Skeletal muscle satellite cell (primary cell): Measurements from ENCODE around the gene TRIM47.
A peak's percentile ranks its signal among the peaks of the same experiment; 100 is the strongest.
"Not testable (repeated sequence)": the region's sequence is repeated elsewhere in the genome, so short reads cannot be mapped to it uniquely, and the experiment has no call there.

ENCODE experiments used
- H3K27me3 ChIP-seq: 2 replicates; pipeline ENCODE4 v1.7.0; 2013; ENCODE audit warnings: low read length; ENCODE audit not compliant: control insufficient read depth, insufficient read depth
- H3K36me3 ChIP-seq: 2 replicates; pipeline ENCODE4 v1.7.0; 2013; ENCODE audit warnings: mild to moderate bottlenecking, control low read depth, low read length; ENCODE audit not compliant: insufficient read depth
- H3K4me1 ChIP-seq: 2 replicates; pipeline ENCODE4 v1.7.0; 2013; ENCODE audit warnings: low read length; ENCODE audit not compliant: control insufficient read depth, insufficient read depth
- H3K4me2 ChIP-seq: 2 replicates; pipeline ENCODE4 v1.7.0; 2013; ENCODE audit warnings: mild to moderate bottlenecking, low read length
- H3K4me3 ChIP-seq: 2 replicates; pipeline ENCODE4 v1.7.0; 2013; ENCODE audit warnings: low read length
- H3K9ac ChIP-seq: 2 replicates; pipeline ENCODE4 v1.7.0; 2013; ENCODE audit warnings: mild to moderate bottlenecking, low read depth, low read length, moderate library complexity
- H3K9me3 ChIP-seq: replicated peaks from 2 replicates; pipeline ENCODE4 v1.7.0; 2013; ENCODE audit warnings: mild to moderate bottlenecking, control low read depth, low read length

TRIM47 gene

DNA sequence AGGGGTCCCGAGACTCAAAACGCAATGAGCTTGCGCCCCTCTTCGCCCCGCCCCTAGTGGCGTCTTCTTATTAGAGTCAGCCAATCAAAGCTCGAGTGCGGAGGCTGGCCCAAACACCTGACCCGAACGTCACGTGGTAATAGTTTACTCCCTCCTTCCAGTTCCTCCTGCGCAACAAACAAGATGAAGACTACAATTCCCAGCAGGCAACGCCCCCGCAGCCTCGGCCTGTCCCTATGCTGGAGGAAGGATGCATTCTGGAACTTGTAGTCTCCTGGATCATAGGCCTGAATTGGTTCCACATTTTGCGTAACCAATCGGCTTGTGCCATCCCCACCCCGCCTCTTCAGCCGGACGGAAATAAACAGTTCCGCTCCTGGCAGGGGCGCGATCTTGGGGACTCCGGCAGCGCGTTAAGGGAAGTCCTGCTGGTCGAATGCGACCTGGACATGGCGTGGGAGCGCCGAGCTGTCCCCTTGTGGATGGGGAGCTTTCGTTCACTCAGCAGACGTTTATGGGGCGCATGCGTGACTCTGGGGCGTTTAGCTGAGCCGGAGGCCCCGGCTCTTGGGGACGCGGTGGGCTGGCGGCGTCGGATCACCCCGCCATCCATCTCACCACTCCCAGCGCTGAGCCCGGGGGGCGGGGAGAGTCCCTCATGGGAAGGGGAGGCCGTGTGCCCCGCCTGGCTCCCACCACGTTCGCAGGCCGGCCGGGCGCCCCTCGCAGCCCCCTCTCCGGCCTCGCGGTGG, 22.9 kb downstream of the TRIM47 start, which contains the start of gene WBP2:
TSS of gene WBP2 (minus strand) at position 26 of the 752 bp plus-strand sequence. CDS start 38 bp downstream, outside the sequence.
- peaks cover 41% of the 10 kb centered on the region for H3K4me1 ChIP-seq
- no peaks in the 10 kb centered on the region for H3K36me3 ChIP-seq
- peak within 1 kb of the TSS; percentile 97 for H3K4me2 ChIP-seq
- H3K9me3 ChIP-seq = no peaks in the 10 kb centered on the region
- peak within 1 kb of the TSS; percentile 91 for H3K9ac ChIP-seq
- H3K27me3 ChIP-seq = no peaks in the 10 kb centered on the region
- H3K4me3 ChIP-seq = peak within 1 kb of the TSS; percentile 88

DNA sequence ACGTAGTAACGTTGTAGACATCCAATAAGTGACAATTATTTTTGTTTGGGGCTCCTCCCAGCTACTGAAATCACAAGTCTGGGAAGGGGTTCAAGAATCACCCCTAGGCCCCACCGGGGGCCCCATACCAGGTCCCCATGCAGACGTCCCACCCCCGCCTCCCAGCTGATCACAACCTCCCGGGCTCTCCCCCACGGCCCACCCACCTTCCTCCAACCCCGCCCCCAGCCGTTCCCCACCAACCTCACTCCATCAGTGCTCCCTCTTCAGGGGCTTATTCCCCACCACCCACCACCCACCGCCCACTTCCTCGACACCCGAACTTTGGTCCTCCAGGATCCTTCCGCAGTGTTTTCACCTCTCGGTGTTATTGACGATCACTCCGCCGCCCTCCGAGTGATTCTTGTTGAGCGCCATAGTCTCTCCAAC, 23.5 kb downstream of the TRIM47 start:
- peak overlapping the region; percentile 75 for H3K9ac ChIP-seq
- H3K9me3 ChIP-seq = no peaks in the 10 kb centered on the region
- peak overlapping the region; percentile 71 for H3K4me3 ChIP-seq
- H3K27me3 ChIP-seq = no peaks in the 10 kb centered on the region
- peaks cover 43% of the 10 kb centered on the region for H3K4me1 ChIP-seq
- peaks cover under 1% of the 10 kb centered on the region for H3K36me3 ChIP-seq
- H3K4me2 ChIP-seq = peak overlapping the region; percentile 87

DNA sequence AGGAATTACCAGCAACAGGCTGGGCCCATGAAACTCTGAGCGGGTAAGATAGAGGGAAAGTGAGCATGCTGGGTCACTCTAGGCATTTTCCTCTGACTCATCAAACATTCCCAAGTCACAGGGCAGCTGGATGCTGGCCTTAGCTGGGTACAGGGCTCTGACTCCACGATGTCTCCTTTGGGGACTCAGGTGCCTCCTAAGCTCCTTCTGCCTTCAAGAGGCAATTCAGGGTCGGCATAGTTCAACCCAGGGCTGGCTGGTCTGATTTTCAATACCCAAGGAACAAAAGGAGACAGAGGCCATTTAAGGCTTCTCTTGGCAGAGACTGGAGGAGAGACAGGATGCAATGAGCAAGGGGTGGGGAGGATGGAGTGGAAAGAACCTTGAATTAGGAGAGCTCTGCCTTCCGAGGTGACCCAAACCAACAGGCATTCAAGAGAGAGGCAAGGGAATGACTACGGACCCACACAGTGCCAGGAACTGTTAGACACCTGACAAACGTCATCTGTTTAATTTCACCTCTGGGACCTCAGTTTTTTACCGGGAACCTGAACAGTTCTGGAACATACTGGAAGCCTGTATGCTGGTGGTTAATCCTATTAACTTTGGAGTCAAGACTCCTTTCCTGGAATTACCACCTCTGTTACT, 24.2 kb downstream of the TRIM47 start:
- no peaks in the 10 kb centered on the region for H3K27me3 ChIP-seq
- H3K4me3 ChIP-seq = peak overlapping the region; percentile 71
- peaks cover 7% of the 10 kb centered on the region for H3K36me3 ChIP-seq
- H3K9me3 ChIP-seq = no peaks in the 10 kb centered on the region
- H3K4me1 ChIP-seq = peaks cover 48% of the 10 kb centered on the region
- H3K4me2 ChIP-seq = peak overlapping the region; percentile 87
- H3K9ac ChIP-seq = peak overlapping the region; percentile 75

DNA sequence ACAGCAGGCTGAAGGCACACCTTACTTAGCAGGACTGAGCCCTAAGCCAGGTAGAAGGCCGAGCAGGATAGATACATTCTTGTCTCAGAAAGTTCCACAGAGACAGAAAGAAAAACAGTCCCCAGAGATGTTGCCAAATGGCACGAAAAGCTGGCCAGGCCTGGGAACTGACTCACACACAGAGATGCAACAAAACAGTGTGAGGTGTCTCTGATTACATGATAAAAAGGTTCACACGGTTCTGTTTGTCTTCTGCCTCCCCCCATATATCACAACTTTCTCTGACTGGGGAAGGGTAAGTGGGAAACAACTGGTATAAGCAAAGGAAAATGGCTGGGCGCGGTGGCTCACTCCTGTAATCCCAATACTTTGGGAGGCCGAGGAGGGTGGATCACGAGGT, 24.9 kb downstream of the TRIM47 start:
- no peaks in the 10 kb centered on the region for H3K27me3 ChIP-seq
- peaks cover 15% of the 10 kb centered on the region for H3K36me3 ChIP-seq
- H3K4me1 ChIP-seq = peaks cover 53% of the 10 kb centered on the region
- H3K4me2 ChIP-seq = peak overlapping the region; percentile 71
- no peaks in the 10 kb centered on the region for H3K9me3 ChIP-seq
- no peak overlapping the region for H3K4me3 ChIP-seq
- peak overlapping the region; percentile 47 for H3K9ac ChIP-seq

DNA sequence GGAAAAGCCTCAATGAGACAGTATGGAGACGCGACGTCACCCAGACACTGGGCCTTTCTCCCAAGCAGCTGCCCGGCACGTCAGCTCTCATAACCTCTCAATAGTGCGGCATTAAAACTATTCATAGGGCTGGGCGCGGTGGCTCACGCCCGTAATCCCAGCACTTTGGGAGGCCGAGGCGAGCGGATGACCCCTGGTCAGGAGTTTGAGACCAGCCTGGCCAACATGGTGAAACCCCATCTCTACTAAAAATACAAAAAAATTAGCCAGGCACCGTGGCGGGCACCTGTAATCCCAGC, 26.7 kb downstream of the TRIM47 start:
- peaks cover 53% of the 10 kb centered on the region for H3K4me1 ChIP-seq
- peaks cover 33% of the 10 kb centered on the region for H3K36me3 ChIP-seq

DNA sequence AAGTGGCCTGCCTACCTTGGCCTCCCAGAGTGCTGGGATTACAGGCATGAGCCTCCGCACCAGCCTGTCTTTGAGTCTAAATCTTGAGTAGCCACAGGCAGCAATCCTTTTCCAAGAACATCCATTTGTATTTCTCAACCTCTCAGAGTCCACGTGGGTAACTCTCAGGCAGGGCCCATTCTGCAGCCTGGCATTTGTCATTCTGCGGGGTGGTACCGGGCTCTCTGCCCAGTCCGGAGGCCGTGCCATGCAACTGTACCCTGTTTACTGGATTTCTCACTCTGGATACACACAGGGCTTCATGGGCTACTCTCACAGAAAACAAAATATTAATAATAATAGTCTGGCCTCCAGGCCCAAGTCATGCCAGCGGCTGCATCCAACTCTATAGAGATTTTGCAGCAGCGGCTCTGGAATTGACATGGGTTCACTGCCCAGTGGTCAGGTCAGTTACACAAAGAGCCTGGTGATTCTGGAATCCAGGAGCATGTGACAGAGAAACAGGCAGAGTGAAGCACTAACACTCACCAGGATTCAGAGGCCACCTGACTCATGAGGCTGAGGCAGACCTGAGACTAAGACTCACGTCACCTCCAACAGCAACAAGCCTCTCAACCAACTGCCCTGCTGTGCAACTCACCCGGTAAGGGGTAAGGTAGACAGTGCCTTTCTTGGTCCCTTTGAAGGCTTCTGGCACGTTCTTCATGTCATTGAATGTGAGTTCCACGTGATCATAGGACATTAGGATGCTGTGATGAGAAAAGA, 27.3 kb downstream of the TRIM47 start:
- Histone ChIP-seq H3K4me3 (no peak overlapping the region), H3K4me1 (peaks cover 49% of the 10 kb centered on the region), H3K9ac (peak overlapping the region; percentile 25), H3K4me2 (peak overlapping the region; percentile 17), H3K36me3 (peaks cover 36% of the 10 kb centered on the region), H3K27me3 (no peaks in the 10 kb centered on the region), H3K9me3 (no peaks in the 10 kb centered on the region)

More for the DNA sequence above, 26.7 kb downstream of the TRIM47 start:
- H3K4me3 ChIP-seq, H3K9me3 ChIP-seq, H3K27me3 ChIP-seq: not testable (repeated sequence)
- Histone ChIP-seq H3K4me2 (peak overlapping the region; percentile 17), H3K9ac (peak overlapping the region; percentile 25)

DNA sequence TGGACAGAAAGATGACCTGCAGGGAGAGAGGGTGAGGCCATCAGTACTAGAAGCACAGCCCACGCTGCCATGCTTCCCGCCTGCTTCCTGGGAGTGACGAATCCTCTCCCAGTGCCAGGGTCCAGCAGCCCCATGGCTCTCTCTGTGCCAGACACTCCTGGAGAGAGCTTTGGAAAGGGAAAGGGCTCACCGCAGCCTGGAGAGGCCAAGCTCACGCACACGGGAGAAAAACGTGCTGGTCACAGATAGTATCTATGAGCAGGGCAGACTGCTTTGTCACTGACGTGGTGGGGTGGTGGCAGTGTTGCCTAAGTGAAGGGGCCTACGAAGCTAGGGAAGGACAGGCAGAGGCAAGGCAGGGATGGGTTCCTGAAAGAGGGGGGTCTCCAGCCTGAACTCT, 28.7 kb downstream of the TRIM47 start:
- no peak overlapping the region for H3K9ac ChIP-seq
- H3K4me1 ChIP-seq = peaks cover 61% of the 10 kb centered on the region
- H3K4me3 ChIP-seq = no peak overlapping the region
- no peak overlapping the region for H3K4me2 ChIP-seq
- H3K36me3 ChIP-seq = peaks cover 39% of the 10 kb centered on the region
- no peaks in the 10 kb centered on the region for H3K9me3 ChIP-seq
- H3K27me3 ChIP-seq = no peaks in the 10 kb centered on the region

DNA sequence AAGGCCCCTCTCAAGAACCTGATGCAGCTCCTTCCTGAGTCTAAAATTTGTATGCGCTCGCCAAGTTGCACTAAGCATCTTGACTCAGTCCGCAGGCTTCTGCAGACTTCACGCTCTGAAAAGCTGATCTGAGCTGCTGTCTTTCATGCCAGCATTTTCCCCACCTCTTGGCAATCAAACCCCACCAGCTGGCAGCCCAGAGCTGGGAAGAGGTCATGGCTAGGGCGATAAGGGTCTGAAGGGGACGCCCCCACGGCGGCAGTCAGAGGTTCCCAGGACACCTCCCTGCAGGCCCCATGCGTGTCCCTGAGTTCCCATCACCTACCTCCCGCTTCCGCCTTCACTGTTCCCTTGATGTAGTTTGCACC, 29.1 kb downstream of the TRIM47 start:
- peaks cover 57% of the 10 kb centered on the region for H3K4me1 ChIP-seq
- H3K4me2 ChIP-seq = no peak overlapping the region
- H3K9me3 ChIP-seq = no peaks in the 10 kb centered on the region
- no peaks in the 10 kb centered on the region for H3K27me3 ChIP-seq
- peaks cover 39% of the 10 kb centered on the region for H3K36me3 ChIP-seq
- H3K4me3 ChIP-seq = no peak overlapping the region
- no peak overlapping the region for H3K9ac ChIP-seq

DNA sequence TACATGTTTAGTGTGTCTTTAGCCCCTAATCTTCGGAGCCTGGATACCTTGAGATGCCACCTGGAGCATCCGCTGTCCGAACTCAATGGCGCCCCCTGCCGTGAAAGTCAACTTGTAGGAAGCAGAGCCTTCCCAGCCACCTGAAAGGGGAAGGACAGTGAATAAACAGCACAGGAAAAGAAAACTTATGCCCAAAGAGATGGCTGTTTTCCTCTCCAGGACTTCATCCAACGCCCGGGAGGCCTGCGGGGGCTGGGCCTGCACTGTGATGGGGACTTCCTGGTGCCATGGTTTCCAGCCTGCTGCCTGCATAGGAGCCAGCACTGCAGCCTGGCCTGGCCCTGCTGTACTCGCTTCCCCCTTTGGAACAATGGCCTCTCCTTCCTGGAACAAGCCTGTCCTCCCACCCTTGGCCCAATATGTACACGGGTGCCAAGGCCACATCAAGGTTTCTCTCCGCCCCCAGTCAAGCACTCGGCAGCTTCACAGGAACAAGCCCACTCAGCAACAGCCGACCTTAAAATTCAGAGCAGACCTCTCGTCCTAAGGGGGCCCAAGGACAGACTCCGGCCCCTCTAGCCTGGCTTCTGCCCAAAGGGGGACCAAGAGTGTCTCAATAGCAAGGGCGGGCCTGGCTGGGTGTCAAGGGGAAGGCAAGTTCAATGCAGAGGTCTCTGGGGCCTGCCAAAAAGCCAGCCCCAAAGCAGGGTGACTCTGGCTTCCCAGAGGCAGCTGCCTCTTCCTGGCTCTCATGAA, 29.7 kb downstream of the TRIM47 start:
- no peak overlapping the region for H3K4me2 ChIP-seq
- H3K4me1 ChIP-seq = peaks cover 52% of the 10 kb centered on the region
- peaks cover 39% of the 10 kb centered on the region for H3K36me3 ChIP-seq
- no peaks in the 10 kb centered on the region for H3K27me3 ChIP-seq
- no peak overlapping the region for H3K4me3 ChIP-seq
- H3K9me3 ChIP-seq = no peaks in the 10 kb centered on the region
- no peak overlapping the region for H3K9ac ChIP-seq

DNA sequence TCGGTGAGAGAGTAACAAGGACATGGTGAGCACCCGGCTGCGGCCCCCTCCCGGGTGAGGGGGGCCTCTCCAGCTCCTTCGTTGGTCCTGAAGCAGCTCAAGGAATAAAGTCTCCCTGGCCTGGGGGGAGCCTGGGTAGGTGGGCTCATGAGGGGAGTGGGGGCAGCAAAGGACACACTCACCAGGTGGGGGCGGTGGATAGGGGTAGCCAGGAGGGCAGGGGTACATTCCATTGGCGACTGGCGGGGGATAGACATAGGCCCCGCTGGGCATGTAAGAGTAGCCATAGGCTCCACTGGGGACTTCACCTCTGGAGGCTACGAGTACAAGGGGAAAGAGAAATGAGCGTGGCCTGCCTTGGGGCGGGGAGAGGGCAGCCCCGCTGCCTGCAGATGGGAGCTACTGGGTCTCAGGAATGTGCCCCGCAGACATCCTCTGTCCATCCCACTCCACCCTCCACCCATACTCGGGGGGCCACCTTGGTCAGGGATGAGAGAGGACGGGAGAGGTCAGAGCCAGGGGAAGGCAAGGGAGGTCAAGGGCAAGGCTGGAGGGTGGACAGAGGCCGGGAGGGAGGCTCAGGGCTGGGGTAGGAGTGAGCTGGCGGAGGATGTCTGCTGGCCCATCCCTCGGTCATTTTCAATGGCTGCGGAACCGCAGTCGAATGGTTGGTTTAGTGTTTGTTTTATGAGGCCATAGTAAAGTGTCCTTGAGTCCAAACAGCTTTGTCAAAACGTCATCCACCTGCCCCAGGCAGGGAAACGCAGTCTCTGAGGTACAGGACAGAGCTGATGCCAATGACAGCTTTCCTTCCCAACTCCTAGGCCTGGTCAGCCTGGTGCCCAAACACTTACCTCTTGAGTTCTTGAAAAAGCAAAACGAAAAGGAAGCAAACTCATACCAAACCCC, 30.5 kb downstream of the TRIM47 start:
- Histone ChIP-seq H3K9ac (no peak overlapping the region), H3K4me3 (no peak overlapping the region), H3K4me1 (peaks cover 44% of the 10 kb centered on the region), H3K27me3 (no peaks in the 10 kb centered on the region), H3K9me3 (no peaks in the 10 kb centered on the region), H3K36me3 (peaks cover 39% of the 10 kb centered on the region), H3K4me2 (no peak overlapping the region)
